ENCODE measurements around the gene KRTAP12-2. TPM values are rescaled to one million over a fixed set of nuclear protein-coding genes. Genes with fewer than 3 reads are reported as not detected.

Gene KRTAP12-2
- total RNA-seq, 3 donors from 2014 or later, result not detected

DNA sequence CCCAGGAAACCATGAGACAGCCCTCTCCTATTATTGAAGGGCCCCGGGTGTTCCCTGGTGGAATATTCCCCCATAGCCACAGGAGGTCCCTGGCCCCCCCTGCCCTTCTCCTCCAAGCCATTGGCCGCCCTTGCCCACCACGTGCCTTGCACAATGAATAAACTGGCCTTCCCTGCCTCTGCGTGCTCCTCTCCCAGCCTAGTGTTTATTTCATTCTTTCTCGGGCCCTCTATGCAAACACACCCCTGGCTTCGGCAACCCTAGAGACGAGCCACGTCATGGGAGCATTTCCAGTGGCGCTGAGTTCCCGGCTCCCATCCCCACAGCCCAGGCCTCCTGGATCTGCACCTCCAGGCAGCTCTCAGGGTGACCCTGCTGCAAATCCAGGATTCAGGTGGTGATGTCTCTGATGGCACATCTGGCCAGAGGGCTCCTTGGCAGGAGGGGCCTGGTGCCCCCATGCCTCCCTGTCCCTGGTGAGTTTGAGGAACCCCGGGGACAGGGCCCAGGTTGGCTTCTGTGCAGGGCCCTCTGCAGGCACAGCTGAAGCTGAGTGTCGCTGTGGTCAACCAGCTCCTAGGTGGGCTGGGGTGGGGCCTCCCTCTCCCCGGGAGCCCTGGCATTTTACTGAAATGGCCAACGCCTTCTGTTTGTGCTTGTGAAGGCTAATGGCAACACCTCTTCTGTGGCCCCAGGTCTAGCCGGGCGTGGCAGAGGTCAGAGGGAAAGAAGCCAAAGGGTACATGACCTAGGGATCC is 36.4 kb upstream of the KRTAP12-2 start:
- no peaks in the 10 kb centered on the region for H3K9me3 ChIP-seq
- DNase-seq, result no peak

GRCh38 chr21:44702111-44702972 is 35.6 kb upstream of the KRTAP12-2 start:
- no peak overlapping the region for H3K4me3 ChIP-seq
- ATAC-seq (no peak), DNase-seq (no peak)
- TF ChIP-seq, protein P1, sequence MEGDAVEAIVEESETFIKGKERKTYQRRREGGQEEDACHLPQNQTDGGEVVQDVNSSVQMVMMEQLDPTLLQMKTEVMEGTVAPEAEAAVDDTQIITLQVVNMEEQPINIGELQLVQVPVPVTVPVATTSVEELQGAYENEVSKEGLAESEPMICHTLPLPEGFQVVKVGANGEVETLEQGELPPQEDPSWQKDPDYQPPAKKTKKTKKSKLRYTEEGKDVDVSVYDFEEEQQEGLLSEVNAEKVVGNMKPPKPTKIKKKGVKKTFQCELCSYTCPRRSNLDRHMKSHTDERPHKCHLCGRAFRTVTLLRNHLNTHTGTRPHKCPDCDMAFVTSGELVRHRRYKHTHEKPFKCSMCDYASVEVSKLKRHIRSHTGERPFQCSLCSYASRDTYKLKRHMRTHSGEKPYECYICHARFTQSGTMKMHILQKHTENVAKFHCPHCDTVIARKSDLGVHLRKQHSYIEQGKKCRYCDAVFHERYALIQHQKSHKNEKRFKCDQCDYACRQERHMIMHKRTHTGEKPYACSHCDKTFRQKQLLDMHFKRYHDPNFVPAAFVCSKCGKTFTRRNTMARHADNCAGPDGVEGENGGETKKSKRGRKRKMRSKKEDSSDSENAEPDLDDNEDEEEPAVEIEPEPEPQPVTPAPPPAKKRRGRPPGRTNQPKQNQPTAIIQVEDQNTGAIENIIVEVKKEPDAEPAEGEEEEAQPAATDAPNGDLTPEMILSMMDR (IDR thresholded peaks at IDR 0.05), result no peak
- H3K36me3 ChIP-seq (ENCODE audit: low read depth), result no peaks in the 10 kb centered on the region
- intact Hi-C loops (cut with DNase I, micrococcal nuclease), result no loop called here
- no peaks in the 10 kb centered on the region for H3K9me3 ChIP-seq
- H3K4me1 ChIP-seq (ENCODE audit: low read depth), result peaks cover 2% of the 10 kb centered on the region

More for the DNA sequence above, 36.4 kb upstream of the KRTAP12-2 start:
- Histone ChIP-seq H3K4me1 (ENCODE audit: low read depth) (peaks cover 2% of the 10 kb centered on the region), H3K36me3 (ENCODE audit: low read depth) (no peaks in the 10 kb centered on the region), H3K4me3 (no peak overlapping the region)
- TF ChIP-seq, protein P1 (IDR thresholded peaks at IDR 0.05), result no peak
- intact Hi-C loops (cut with DNase I, micrococcal nuclease), result no loop called here
- ATAC-seq, result no peak

DNA sequence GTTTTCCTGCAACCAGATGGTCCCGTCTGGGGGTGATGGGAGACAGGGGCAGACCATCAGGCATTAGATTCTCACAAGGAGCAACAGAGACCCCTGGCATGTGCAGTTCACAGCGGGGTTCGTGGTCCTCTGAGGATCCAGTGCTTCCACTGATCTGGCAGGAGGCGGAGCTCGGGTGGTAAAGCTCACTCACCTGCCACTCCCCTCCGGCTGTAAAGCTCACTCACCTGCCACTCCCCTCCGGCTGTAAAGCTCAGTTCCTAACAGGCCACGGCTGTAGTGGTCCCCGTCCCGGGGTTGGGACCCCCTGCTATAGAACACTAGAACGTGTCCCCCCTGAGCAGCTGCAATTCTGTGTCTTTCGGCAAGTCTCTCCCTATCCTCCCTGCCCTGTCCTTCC is 34.8 kb upstream of the KRTAP12-2 start:
- intact Hi-C loops (cut with DNase I, micrococcal nuclease), result no loop called here
- no peaks in the 10 kb centered on the region for H3K9me3 ChIP-seq
- H3K4me3 ChIP-seq, result no peak overlapping the region
- DNase-seq, result peak in 2 of 3 donors; percentile 18 to 69
- H3K36me3 ChIP-seq (ENCODE audit: low read depth), result no peaks in the 10 kb centered on the region
- ATAC-seq, result peak; percentile 60
- TF ChIP-seq, protein P1 (IDR thresholded peaks at IDR 0.05), result no peak
- peaks cover 2% of the 10 kb centered on the region for H3K4me1 ChIP-seq (ENCODE audit: low read depth)

GRCh38 chr21:44701023-44701400 is 34.3 kb upstream of the KRTAP12-2 start:
- intact Hi-C loops (cut with DNase I, micrococcal nuclease), result no loop called here
- Histone ChIP-seq H3K36me3 (ENCODE audit: low read depth) (no peaks in the 10 kb centered on the region), H3K4me1 (ENCODE audit: low read depth) (peaks cover 2% of the 10 kb centered on the region), H3K4me3 (no peak overlapping the region), H3K9me3 (no peaks in the 10 kb centered on the region)
- no peak for DNase-seq
- no peak for ATAC-seq
- TF ChIP-seq, protein P1 (IDR thresholded peaks at IDR 0.05), result no peak

DNA sequence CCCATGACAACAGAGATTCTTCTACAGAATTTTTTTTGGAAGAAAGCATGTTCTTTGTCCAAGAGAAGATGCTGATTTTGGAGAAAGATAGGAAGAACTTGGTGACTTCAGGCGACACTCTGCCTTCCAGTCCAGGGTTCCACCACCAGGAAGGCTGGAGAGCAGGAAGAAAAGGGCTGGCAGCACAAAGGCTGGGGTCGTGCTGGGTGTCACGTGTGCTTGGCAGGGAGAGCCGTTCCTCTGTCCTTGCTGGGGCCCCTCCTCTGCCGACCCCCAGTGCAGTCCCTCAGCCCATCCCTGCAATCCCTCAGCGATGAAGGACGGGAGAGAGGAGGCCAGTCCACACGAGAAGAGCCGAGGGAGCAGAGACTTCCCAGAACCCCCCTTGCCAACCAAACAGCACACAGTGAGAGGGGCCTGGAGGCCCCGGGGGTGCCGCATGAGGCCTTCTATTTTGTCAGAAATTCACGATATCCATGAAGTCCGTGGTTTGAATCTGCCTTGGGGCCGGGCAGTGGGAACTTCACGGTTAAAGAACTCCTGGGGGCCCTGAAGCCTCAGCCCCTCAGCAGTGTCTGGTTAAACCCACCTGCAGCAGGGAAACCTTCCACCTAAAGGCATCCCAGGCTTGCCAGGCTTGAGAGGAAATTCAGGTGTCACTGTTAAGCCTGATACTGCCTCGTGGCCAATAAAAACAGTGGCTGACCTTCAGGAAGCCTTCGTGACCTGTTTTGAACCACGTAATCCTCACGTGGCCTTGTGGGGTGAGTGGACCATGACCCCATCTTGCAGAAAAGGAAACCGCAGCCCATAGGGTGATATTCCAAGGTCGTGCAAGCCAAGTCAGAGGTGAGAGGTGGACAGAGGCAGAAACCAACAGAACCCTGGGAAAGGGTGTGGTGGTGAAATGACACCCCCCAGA is 33.6 kb upstream of the KRTAP12-2 start:
- ATAC-seq (no peak), DNase-seq (no peak)
- H3K4me3 ChIP-seq, result no peak overlapping the region
- intact Hi-C loops (cut with DNase I, micrococcal nuclease), result no loop called here
- no peaks in the 10 kb centered on the region for H3K9me3 ChIP-seq
- H3K36me3 ChIP-seq (ENCODE audit: low read depth), result no peaks in the 10 kb centered on the region
- TF ChIP-seq, protein P1 (IDR thresholded peaks at IDR 0.05), result no peak
- H3K4me1 ChIP-seq (ENCODE audit: low read depth), result peaks cover 2% of the 10 kb centered on the region
